GM19467 (cell line): ENCODE data around the gene EVC.

Experiments used
- ATAC-seq: cut with Tn5 transposase; IDR thresholded peaks from one replicate; pipeline ENCODE4 v1.9.1; 2021; ENCODE audit warnings: mild to moderate bottlenecking, moderate library complexity; ENCODE audit not compliant: unreplicated experiment

EVC gene

GRCh38 chr4:5710961-5711478 is at the start of gene EVC:
TSS of gene EVC (plus strand) at chr4:5711201. CDS start at chr4:5711381, 180 bp downstream.
- ATAC-seq, result no peak

GRCh38 chr4:5661237-5661636 is 49.8 kb upstream of the EVC start:
- ATAC-seq, result no peak

- no peak for ATAC-seq
These were observed 48.4 kb upstream of the EVC start for GRCh38 chr4:5662555-5662954.

- ATAC-seq, result no peak
These were observed 46.2 kb upstream of the EVC start for GRCh38 chr4:5664778-5665177.

DNA sequence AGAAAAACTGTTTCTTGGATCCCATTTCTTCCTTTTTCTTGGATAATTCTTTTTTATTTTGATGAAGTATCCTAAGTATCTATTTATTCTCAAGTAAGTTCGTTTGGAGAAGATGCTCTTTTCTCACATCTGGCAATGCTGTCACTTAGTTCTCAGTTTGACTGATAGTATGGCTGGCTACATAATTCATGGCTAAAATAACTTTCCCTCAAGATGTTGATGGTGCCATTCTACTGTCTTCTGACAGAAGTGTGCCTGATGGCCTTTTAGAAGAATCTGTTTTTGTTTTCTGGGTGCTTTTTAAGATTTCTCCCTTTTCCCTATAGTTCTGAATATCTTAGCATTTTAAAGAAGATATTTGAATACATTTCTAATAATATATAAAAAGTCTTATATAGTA is 44.3 kb upstream of the EVC start:
- ATAC-seq, result no peak

GRCh38 chr4:5676763-5677162 is 34.2 kb upstream of the EVC start:
- ATAC-seq, result no peak

- ATAC-seq, result no peak
These were observed 32.0 kb upstream of the EVC start for GRCh38 chr4:5678977-5679376.

DNA sequence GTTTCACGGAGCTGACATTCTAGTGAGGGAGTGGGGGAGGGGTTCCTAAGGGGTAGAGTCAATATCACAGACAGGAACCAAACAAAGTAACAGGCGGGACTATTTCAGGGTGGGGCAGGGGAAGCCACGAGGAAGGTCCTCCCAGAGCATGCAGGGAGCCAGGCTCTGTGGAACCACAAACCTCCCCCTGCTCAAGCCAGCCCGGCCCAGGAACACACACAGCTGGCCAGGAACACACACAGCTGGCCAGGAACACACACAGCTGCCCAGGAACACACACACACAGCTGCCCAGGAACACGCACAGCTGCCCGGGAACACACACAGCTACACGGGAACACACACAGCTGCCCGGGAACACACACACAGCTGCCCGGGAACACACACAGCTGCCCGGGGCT is 27.4 kb upstream of the EVC start:
- no peak for ATAC-seq

GRCh38 chr4:5685296-5685695 is 25.7 kb upstream of the EVC start:
- ATAC-seq, result no peak

DNA sequence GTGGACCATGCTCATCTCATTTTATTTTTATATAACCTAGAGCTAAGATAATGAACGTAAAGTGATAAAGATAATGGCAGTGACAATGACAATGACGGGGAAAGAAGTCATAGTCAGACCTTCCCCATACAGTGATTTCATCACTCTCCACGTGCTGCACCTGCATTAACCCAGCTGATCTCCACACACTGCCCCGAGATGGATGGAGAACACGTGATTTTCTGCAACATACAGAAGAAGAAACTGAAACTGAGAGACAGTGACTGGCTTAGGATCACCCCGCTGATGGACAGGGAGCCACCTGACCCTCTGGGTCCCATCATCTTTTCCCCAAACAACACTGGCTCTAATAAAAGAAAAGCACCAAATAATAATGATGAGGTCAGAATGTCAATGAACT is 24.7 kb upstream of the EVC start:
- no peak for ATAC-seq

DNA sequence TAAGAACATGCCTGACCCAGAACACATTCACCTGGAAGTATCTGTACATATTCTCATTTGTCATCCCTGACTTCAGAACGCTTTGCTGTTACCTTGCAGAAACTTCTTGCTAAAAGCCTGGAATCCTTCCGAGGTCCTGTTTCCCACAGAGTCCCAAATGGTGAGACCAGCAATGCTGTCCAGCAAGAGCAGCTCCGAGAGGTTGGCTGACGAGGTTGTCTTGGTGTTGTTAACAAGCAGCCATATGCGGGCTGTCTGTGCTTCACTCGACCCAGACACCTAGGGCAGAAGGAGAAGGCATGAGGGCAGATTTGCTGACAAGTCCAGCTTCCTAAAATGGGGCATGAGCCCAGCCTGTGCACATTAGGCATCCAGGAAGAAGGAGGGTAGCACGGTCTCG is 21.9 kb upstream of the EVC start:
- ATAC-seq, result no peak

GRCh38 chr4:5691491-5692132 is 19.4 kb upstream of the EVC start:
- ATAC-seq, result no peak

DNA sequence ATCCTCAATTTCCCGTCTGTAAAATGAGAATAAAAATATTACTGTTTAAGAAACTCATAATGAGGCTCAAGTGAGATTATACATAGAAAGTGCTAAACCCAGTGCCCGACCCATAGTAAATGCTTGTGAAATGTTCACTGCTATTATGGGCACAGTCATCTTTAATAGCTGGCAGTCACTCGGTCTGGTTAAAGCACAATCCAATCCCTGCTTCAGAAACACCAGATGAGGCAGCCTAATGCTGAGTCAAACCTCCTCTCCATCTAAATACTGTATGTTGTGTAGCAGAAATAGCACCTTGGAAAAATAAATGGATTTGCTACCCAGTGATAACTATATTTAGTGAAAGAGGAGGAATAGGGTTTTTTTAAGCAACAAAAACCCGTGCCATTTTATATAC is 17.1 kb upstream of the EVC start:
- no peak for ATAC-seq

GRCh38 chr4:5696341-5696740 is 14.7 kb upstream of the EVC start:
- ATAC-seq, result no peak

GRCh38 chr4:5700459-5700858 is 10.5 kb upstream of the EVC start:
- no peak for ATAC-seq

- ATAC-seq, result no peak
These were observed 9.0 kb upstream of the EVC start for GRCh38 chr4:5701971-5702370.

DNA sequence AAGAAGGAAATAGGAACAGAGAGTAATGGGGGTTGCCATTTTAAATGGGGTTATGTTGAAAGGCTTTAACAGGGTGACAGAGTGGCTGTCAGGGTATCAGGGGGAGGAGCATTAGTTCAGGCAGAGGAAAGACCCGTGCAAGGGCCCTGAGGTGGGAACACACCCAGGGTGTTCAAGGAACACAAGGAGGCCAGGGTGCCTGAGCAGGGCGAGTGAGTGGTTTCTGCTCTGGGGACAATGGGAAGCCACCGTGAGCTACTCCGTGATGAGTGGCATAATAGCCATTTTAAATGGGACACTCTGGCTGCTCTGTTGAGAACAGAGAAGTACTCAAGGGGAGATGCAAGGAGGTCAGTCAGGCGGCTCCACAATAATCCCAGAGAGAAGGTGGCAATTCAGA is 7.2 kb upstream of the EVC start:
- no peak for ATAC-seq

GRCh38 chr4:5704276-5704675 is 6.7 kb upstream of the EVC start:
- ATAC-seq, result no peak

GRCh38 chr4:5705647-5706320 is 5.2 kb upstream of the EVC start:
- ATAC-seq, result no peak

- ATAC-seq, result no peak
These were observed 4.3 kb upstream of the EVC start for GRCh38 chr4:5706486-5707290.

DNA sequence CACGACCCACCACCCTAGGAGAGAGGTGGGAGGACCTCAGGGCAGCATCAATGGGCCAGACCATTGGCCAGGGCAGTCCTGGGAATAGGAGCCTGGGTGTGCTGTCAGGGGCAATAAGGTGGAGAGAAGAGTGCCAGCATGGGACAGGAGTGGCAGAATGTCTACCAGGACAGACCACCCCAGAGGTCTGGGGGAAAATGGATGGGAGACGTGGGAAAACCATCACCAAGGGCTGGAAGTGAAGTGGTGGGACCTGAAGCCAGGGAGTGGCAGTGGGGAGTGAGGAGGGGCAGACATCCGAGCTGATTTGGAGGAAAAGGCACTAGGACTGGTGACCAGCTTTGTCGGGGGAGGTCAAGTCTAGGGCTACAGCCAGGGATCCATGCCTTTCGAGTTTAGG is 3.6 kb upstream of the EVC start:
- no peak for ATAC-seq
